ENCODE measurements around the gene ATP5ME.
"Not testable (repeated sequence)": the region's sequence is repeated elsewhere in the genome, so short reads cannot be mapped to it uniquely, and the experiment has no call there.

ATP5ME gene

DNA sequence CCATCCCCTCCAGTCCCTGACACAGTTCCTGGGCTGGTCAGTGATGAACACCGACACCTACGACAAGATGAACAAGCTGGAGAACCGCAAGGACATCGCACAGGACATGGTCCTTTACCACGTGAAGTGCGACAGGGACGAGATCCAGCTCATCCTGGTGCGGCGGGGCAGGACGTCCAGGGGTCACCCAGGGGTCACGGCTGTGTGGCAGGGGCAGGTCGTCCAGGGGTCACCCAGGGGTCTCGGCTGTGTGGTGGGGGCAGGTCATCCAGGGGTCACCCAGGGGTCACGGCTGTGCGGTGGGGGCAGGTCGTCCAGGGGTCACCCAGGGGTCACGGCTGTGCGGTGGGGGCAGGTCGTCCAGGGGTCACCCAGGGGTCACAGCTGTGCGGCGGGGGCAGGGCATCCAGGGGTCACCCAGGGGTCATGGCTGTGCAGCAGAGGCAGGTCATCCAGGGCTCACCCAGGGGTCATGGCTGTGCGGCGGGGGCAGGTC lies 16.7 kb downstream of the ATP5ME start:
- DNase-seq (ENCODE audit: extremely low read depth in 1 of 2, low read depth in 1 of 2): no peak

DNA sequence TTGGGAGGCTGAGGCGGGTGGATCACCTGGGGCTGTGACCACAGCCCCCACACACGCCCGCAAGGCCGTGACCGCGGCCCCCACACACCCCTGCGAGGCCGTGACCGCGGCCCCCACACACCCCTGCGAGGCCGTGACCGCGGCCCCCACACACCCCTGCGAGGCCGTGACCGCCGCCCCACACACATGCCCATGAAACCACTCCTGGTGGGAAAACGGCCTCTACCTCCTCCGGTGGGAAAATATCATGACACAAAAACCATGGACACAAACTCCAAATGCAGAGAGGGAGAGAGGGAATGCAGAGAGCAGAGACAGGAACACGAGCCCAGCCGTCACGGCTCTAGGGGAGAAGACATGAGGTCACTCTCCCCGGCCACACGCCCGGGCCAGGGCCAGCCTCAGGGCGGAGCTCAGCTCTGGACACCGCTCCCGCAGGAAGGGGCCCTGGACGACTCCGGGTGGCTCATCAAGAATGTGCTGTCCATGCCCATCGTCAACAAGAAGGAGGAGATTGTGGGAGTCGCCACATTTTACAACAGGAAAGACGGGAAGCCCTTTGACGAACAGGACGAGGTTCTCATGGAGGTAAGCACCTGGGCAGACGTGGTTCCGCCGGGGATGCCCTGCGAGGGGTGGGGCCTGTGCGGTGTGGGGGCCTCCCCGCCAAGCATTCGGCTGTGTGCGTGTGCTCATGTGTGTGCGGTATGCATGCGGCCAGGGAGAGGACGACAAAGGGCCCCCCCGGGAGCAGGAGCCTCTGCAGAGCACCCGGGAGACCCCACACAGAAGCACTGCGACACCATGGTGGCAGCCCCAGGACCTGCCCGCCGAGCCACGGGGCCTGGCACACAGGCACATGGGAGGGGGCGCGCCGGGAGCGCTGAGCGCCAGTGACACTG lies 17.4 kb downstream of the ATP5ME start:
- no peak for DNase-seq (ENCODE audit: extremely low read depth in 1 of 2, low read depth in 1 of 2)

DNA sequence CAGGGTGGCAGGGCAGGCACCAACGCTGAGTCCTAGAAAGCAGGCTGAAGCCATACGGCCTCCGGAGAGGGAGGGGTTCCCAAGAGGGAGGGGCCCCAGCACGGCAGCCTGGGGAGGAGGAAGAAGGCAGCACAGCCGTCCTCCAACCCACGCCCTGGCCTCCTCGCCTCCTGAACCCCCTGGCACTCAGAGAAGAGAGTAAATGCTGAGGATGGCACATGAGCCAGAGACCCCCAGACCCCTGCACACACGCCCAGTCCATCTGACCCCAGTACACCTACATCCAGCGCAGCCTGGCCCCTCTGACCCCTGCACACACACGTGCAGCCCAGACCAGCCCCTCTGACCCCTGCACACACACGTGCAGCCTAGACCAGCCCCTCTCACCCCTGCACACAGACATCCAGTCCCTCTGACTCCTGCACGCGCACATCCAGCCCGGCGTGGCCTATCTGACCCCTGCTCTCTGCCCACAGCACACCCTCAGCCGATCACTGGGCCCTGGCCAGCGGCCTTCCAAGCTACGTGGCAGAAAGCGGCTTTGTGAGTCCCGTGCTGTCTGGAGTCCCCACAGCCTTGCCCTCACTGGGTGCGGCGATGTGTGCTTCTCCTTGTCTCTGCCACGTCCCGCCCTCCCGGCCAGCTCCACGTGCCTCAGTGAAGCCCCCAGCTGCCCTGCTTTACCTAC lies 18.5 kb downstream of the ATP5ME start:
- no peak for DNase-seq (ENCODE audit: extremely low read depth in 1 of 2, low read depth in 1 of 2)

DNA sequence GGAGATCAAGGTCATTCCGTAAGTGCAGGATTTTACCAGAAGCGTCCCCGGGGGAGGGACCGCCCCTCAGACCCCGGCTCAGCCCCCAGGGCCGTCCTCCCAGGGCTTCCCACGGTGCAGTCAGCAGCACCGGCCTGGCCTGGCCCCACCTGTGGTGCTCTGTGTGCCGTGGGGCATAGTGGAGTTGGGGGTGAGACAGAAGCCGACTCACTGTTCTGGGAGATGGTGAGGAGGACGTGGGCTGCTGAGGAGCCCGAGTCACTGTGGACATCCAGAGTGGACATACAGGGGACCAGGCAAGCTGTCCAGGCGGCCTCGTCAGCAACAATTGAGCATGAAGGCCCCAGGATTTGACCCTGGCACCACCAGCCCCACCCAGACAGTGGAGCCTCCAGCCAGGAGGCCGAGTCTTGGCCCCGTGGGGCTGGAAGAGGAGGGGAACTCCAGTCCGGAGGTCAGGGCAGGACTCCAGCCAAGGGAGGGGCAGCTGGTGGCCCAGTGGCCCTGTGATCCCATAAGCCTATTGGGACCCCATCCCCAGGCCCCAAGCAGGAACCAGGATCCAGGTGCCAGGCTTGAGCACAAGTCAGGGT lies 19.1 kb downstream of the ATP5ME start:
- DNase-seq (ENCODE audit: extremely low read depth in 1 of 2, low read depth in 1 of 2): no peak

DNA sequence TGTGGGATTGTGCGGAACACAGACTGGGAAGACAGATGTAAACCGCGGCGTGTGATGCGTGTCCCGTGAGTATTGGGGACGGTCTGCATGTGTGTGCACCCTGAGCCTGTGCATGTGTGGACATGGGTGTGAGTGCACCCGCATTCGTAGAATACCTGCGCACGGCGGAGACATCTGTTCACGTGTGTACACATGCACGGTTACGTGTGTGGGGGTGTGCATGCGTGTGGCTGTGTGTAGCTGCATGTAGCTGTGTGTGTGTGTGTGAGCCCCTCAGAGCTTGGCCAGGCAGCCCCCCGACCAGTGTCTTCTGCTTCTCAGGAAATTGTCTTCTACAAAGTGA lies 19.6 kb downstream of the ATP5ME start:
- no peak for DNase-seq (ENCODE audit: extremely low read depth in 1 of 2, low read depth in 1 of 2)

GRCh38 chr4:653831-654502 lies 20.1 kb downstream of the ATP5ME start:
- DNase-seq (ENCODE audit: extremely low read depth in 1 of 2, low read depth in 1 of 2): no peak

DNA sequence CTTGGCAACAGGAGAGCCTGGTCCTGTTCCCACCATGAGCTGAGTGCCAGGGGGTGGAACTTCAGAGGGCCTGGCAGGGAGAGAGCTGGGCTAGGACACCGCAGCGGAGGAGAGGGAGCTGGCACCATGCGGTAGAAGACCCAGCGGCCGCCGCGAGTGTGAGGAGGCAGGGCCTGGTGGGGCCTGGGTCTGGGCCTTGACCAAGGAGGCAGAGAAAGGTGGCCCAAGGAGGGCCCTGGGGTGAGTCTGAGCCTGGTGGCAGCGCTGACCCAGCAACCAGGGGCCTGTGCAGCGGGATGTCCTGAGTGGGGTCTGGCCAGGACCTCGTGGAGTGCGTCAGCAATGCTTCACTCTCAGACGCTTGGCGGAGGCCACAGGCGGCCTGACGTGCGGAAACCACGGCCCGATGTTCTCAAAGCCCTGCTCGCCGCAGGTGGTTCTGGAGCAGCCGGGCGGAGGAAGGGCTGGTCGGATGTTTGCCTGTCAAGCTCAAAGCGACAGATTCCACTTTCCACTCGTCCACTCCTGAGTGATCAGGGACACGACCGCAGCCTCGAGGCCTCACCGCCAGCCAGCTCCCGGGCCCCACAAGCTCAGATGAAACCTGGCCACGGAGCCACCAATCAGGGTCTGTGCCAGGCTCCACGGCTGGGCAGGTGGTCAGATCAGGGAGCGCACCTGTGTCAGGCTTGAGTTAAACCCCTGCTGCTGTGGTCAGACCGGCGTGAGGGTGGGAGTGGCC lies 20.8 kb downstream of the ATP5ME start:
- no peak for DNase-seq (ENCODE audit: extremely low read depth in 1 of 2, low read depth in 1 of 2)

- DNase-seq (ENCODE audit: extremely low read depth in 1 of 2, low read depth in 1 of 2): no peak
Observed at GRCh38 chr4:651884-652642, 22.0 kb downstream of the ATP5ME start.

DNA sequence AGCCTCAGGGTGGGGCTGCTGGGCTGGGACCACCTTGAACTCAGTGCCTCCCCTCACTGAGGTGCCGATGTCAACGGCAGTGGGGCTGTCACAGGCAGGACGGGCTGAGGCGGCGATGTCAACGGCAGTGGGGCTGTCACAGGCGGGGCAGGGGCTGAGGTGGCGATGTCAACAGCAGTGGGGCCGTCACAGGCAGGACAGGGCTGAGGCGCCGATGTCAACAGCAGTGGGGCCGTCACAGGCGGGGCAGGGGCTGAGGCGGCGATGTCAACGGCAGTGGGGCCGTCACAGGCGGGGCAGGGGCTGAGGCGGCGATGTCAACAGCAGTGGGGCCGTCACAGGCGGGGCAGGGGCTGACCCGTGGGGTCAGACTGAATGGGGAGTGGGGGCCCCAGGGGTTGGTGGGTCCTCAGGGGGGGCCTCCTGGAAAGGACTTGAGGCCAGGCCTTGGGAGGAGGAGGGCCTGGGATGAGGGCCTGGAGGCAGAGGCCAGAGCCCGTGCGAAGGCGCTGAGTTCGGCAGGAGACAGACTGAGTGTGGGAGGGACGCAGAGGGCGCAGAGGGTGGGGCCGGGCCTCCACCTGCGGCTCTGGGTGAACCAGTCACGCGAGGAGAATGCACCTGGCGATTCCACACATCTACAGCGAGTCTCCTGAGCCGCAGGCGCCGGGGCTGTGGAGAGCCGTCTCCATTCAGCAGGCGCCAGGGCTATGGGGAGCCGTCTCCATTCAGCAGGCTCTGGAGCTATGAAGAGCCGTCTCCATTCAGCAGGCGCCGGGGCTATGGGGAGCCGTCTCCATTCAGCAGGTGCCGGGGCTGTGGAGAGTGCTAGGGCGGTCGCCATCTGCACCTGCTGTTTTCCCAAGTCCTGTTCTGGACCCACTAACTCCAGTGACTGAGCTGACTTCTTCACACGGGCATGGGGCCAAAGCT lies 22.9 kb downstream of the ATP5ME start:
- no peak for DNase-seq (ENCODE audit: extremely low read depth in 1 of 2, low read depth in 1 of 2)

DNA sequence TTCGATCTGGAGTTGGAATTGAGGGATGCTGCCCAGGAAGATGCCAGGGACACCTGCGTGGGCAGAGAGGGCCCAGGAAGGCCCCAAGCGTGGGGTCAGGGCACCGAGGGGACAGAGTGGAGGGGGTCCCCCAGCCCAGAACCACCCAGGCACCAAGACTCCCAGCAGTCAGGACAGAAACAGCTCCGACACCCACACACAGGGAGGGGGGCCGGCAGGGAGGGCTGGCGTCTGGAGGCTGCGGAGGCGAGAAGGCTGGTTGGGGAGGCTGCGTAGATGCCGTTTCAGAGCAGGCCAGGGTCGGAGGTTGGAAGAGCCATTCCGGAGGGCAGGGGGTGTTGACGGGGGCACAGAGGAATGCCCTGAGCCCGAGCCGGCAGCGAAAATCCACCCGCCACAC lies 23.6 kb downstream of the ATP5ME start:
- DNase-seq (ENCODE audit: extremely low read depth in 1 of 2, low read depth in 1 of 2): no peak

DNA sequence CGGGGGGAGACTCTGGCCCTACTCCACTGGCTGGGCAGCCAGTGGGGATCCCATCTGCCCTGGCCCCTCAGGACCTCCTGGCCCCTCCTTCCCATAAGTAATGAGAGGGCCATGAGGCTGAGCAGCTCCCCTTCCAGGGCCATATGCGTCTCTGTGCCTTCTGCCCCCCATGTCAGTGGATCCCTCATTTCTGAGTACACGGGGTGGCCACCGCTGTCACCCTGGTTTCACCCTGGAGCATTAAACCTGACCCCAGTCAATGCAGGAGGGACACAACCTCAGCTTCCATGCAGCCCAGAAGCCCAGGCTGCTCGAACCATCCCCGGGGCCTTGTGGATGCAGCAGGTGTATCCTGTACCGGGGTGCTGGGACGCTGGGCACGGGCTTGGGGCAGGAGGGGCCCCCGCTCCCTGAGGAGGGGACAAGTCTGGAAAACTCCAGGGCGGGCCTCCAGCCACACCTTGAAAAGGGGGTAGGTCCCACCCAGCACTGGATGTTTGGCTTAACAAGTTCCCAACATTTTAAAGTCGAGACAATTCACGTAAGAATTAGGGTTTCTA lies 24.2 kb downstream of the ATP5ME start:
- DNase-seq (ENCODE audit: extremely low read depth in 1 of 2, low read depth in 1 of 2): no peak

- no peak for DNase-seq (ENCODE audit: extremely low read depth in 1 of 2, low read depth in 1 of 2)
Observed at GRCh38 chr4:649293-649625, 24.8 kb downstream of the ATP5ME start.

DNA sequence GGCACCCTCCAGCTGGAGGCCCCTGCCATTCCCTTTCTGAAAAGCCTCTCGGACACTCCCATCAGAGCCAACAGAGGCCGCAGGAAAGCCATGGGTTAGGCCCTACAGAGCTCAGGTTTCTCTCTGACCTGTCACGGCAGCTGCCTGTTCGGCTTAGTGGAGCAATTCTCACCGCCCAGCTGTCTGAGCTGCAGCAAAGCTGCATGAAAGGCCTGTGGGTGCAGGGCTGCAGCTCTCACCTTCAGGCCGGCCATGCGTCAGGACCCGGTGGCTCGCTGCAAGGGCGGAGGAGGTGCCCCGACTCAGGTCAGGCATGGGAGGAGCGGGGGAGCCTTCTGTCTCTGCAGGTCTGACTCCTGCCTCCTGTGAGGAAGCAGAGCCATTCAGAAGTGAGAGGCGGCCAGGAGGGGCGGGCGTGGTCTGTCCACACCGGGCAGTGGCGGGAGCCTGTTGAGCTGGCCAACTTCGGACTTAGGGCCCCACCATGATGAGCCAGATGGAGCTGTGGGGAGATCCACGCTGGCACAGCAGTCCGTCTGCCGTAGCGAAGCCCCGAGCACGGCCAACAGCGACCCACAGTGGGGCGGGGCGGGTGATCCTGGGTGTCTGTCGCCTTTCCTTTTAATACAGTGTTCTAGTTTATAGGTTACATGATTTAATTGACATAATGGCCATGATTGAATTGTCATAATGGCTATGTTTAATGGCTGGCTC lies 25.3 kb downstream of the ATP5ME start:
- DNase-seq (ENCODE audit: extremely low read depth in 1 of 2, low read depth in 1 of 2): no peak

DNA sequence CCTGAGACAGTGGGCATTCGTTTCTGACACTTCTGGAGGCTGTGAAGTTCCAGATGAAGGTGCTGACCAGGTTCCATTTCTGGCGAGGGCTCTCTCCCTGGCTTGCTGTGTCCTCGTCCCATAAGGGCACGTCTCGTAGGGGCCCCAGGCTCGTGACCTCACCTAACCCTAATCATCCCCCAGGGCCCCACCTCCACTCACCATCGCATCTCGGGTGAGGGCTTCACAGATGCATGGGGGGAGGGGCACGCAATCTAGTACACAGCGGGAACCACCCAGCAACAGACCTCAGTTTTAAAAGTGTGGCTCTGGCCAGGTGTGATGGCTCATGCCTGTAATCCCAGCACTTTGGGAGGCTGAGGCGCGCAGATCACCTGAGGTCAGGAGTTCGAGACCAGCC lies 26.6 kb downstream of the ATP5ME start:
- no peak for DNase-seq (ENCODE audit: extremely low read depth in 1 of 2, low read depth in 1 of 2)

DNA sequence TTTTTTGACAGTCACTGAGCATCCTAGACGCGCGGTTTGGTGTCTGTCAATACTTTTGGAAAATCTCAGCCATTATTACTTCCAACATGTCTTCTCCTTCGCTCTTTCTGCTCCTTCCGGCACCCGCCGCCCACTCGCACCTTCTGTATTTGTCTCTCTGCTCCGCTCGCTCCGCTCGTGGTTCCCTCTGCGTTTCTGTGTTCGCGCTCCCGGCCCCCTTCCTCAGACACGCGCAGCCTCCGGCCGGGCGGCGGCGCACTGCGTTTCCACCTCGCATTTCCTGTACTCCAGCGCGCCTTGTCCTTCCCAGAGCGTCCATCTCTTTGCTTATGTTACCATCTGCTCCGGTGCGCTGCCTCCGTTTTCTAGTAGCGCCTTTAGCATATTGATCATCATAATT lies 27.6 kb downstream of the ATP5ME start:
- peak in 1 of 2 donors; percentile 23 for DNase-seq (ENCODE audit: extremely low read depth in 1 of 2, low read depth in 1 of 2)

- DNase-seq (ENCODE audit: extremely low read depth in 1 of 2, low read depth in 1 of 2): not testable (repeated sequence)
Observed at GRCh38 chr4:642366-642765, 31.7 kb downstream of the ATP5ME start.

DNA sequence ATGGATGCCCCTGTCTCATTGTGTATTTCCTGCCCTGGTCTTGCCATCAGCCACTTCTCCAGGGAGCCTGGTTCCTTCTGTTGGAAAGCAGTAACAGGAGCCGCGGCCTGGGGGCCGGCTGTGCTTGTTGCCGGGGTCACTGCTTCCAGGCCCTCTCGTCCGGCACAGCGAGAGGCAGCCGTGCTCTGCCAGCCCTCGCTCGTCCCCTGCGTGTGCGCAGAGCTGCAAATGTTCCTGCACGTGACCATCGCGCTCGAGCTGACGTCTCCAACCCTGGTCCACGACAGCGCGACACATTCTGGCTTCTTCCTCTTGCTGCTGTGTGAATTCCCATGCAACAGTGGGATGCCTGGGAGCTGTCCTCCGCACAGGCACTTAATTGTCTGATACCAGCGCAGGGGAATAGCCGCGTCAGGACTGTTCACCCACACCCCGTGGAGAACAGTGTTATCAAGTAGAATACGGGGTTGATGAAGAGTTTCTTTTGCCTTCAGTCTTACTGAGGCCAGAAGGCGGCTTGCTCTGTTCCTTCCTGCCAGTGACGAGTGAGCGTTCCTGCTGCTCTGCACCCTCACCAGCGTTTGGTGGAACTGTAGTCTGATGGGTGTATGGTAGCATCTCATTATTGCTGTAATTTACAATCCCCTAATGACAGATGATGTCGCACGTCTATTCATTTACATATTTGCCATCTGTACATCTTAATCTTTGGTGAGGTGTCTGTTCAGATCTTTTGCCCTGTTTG lies 36.4 kb downstream of the ATP5ME start:
- no peak for DNase-seq (ENCODE audit: extremely low read depth in 1 of 2, low read depth in 1 of 2)
